Measurements from ENCODE around the gene MED13L.
"Not testable (repeated sequence)": the region's sequence is repeated elsewhere in the genome, so short reads cannot be mapped to it uniquely, and the experiment has no call there.

MED13L gene

DNA sequence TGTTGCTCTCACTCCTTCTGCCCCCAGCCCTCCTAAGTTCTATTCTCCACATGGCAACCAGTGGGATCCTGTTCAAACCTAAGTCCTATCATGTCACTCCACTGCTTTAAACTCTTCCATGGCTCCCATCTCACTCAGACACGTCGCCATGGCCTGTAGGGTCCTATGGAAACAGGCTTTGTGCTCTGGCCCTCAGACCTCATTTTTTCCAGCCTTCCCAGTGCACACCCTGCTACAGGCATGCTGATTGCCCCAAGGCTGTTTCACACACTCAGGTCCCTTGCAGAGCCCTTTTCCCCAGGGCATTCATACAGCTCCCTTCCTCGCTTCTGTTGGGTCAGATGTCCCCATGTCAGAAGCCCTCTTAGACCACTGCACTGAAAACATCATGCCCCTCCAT is 11.2 kb upstream of the MED13L start:
- H3K27me3 ChIP-seq (replicated peaks in 2 of 5; ENCODE audit: control insufficient read depth in 4 of 5, insufficient read depth in 5 of 5, low read length in 4 of 5): no peaks in the 10 kb centered on the region
- no peak overlapping the region for H3K27ac ChIP-seq (ENCODE audit: insufficient read depth in 1 of 2, low read depth in 1 of 2, low read length in 2 of 2, poor library complexity in 1 of 2, severe bottlenecking in 2 of 2)
- CTCF ChIA-PET: interaction anchor here (0.7 kb wide), 1 partner anchor 277 kb away, joined by 3 read pairs; no protein-coding TSS in a partner anchor
- peaks cover 0 to 7% (median 2%) of the 10 kb centered on the region in 4 experiments for H3K4me1 ChIP-seq (ENCODE audit: control extremely low read depth in 1 of 4, control insufficient read depth in 4 of 4, insufficient read depth in 4 of 4, low read length in 3 of 4)
- H3K36me3 ChIP-seq (ENCODE audit: control insufficient read depth in 4 of 4, insufficient read depth in 4 of 4, low read length in 3 of 4): no peaks in the 10 kb centered on the region
- POLR2A ChIA-PET: no interaction called here
- H3K4me3 ChIP-seq (ENCODE audit: control insufficient read depth in 1 of 7, extremely low read depth in 1 of 7, insufficient read depth in 4 of 7, low read depth in 2 of 7, low read length in 6 of 7): no peak overlapping the region
- no peaks in the 10 kb centered on the region for H3K9me3 ChIP-seq (ENCODE audit: control extremely low read depth in 1 of 5, control insufficient read depth in 4 of 5, insufficient read depth in 2 of 5, low read depth in 1 of 5, low read length in 4 of 5)
- WGBS (ENCODE audit: insufficient coverage): 91% methylated on average over 3 of the region's 3 CpGs
- no peak for DNase-seq

DNA sequence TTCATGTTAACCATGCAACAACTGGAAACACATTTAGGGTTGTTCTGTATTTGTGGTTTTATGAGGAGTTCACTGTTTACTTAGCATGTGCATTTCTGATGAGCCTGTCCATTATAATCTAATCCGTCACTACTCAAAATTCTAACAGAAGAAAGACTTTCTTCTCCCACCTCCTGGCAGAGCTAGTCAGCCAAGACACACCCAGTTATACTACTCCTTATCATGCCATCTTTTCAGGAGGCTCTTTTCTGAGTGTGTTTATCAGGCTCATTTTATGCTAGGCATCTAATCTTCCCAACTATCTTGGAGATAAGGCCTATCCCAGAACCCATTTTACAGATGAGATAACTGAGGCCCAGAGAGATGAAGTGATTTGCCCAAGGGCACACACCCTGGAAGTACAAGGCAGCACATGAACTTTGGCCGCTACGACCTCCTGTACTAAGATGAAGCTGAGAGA is 10.4 kb upstream of the MED13L start:
- H3K27ac ChIP-seq (ENCODE audit: insufficient read depth in 1 of 2, low read depth in 1 of 2, low read length in 2 of 2, poor library complexity in 1 of 2, severe bottlenecking in 2 of 2): no peak overlapping the region
- no peaks in the 10 kb centered on the region for H3K36me3 ChIP-seq (ENCODE audit: control insufficient read depth in 4 of 4, insufficient read depth in 4 of 4, low read length in 3 of 4)
- peaks cover 3 to 15% (median 5%) of the 10 kb centered on the region in 4 experiments for H3K4me1 ChIP-seq (ENCODE audit: control extremely low read depth in 1 of 4, control insufficient read depth in 4 of 4, insufficient read depth in 4 of 4, low read length in 3 of 4)
- H3K4me3 ChIP-seq (ENCODE audit: control insufficient read depth in 1 of 7, extremely low read depth in 1 of 7, insufficient read depth in 4 of 7, low read depth in 2 of 7, low read length in 6 of 7): no peak overlapping the region
- CTCF ChIA-PET: no interaction called here
- no peaks in the 10 kb centered on the region for H3K9me3 ChIP-seq (ENCODE audit: control extremely low read depth in 1 of 5, control insufficient read depth in 4 of 5, insufficient read depth in 2 of 5, low read depth in 1 of 5, low read length in 4 of 5)
- 78% methylated on average over 3 of the region's 3 CpGs for WGBS (ENCODE audit: insufficient coverage)
- POLR2A ChIA-PET: no interaction called here
- H3K27me3 ChIP-seq (replicated peaks in 2 of 5; ENCODE audit: control insufficient read depth in 4 of 5, insufficient read depth in 5 of 5, low read length in 4 of 5): no peaks in the 10 kb centered on the region
- DNase-seq: peak in 2 of 3 donors; percentile 38 to 48

DNA sequence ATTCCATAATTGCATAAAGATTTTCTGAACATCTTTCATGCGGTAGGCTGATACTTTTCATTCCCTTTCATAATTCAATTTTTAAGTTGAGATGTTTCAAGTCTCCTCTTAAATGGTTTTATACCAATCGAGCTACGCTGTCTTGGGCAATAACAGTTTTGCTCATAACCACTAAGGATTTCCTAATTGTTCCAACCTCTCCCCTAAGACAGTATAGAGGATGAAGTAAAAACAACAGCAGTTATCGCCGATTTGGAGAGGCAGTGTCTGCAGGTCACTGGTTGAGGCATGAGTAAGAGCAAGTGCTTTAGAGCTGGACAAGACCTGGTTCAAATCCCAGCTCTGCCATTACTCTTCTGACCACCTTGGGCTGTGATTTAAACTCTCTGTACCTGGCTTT is 6.9 kb upstream of the MED13L start:
- Histone ChIP-seq H3K27ac (ENCODE audit: insufficient read depth in 1 of 2, low read depth in 1 of 2, low read length in 2 of 2, poor library complexity in 1 of 2, severe bottlenecking in 2 of 2) (no peak overlapping the region), H3K4me1 (ENCODE audit: control extremely low read depth in 1 of 4, control insufficient read depth in 4 of 4, insufficient read depth in 4 of 4, low read length in 3 of 4) (peaks cover 9 to 24% (median 14%) of the 10 kb centered on the region in 4 experiments), H3K27me3 (replicated peaks in 2 of 5; ENCODE audit: control insufficient read depth in 4 of 5, insufficient read depth in 5 of 5, low read length in 4 of 5) (no peaks in the 10 kb centered on the region), H3K4me3 (ENCODE audit: control insufficient read depth in 1 of 7, extremely low read depth in 1 of 7, insufficient read depth in 4 of 7, low read depth in 2 of 7, low read length in 6 of 7) (no peak overlapping the region), H3K36me3 (ENCODE audit: control insufficient read depth in 4 of 4, insufficient read depth in 4 of 4, low read length in 3 of 4) (no peaks in the 10 kb centered on the region), H3K9me3 (ENCODE audit: control extremely low read depth in 1 of 5, control insufficient read depth in 4 of 5, insufficient read depth in 2 of 5, low read depth in 1 of 5, low read length in 4 of 5) (no peaks in the 10 kb centered on the region)
- ChIA-PET POLR2A (no interaction called here), CTCF (interaction anchor here (1.1 kb wide), 1 partner anchor 68 kb away, joined by 3 read pairs; no protein-coding TSS in a partner anchor)
- no CpG with 5 or more reads among the region's 5 CpGs for WGBS (ENCODE audit: insufficient coverage)
- DNase-seq: peak in 2 of 3 donors; percentile 49 to 54

DNA sequence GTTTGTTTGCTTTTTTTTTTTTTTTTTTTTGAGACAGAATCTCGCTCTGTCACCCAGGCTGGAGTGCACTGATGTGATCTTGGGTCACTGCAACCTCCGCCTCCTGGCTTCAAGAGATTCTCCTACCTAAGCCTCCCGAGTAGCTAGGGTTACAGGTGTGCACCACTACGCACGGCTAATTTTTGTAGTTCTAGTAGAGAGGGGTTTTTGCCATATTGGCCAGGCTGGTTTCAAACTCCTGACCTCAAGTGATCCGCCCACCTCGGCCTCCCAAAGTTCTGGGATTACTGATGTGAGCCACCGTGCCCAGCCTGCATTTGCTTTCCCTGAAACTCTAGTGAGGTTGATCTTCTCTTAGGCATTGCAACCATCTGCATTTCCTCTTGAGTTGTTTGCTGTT is 6.4 kb upstream of the MED13L start:
- H3K4me3 ChIP-seq (ENCODE audit: control insufficient read depth in 1 of 7, extremely low read depth in 1 of 7, insufficient read depth in 4 of 7, low read depth in 2 of 7, low read length in 6 of 7); H3K27me3 ChIP-seq (replicated peaks in 2 of 5; ENCODE audit: control insufficient read depth in 4 of 5, insufficient read depth in 5 of 5, low read length in 4 of 5); H3K36me3 ChIP-seq (ENCODE audit: control insufficient read depth in 4 of 4, insufficient read depth in 4 of 4, low read length in 3 of 4); DNase-seq; H3K9me3 ChIP-seq (ENCODE audit: control extremely low read depth in 1 of 5, control insufficient read depth in 4 of 5, insufficient read depth in 2 of 5, low read depth in 1 of 5, low read length in 4 of 5); H3K27ac ChIP-seq (ENCODE audit: insufficient read depth in 1 of 2, low read depth in 1 of 2, low read length in 2 of 2, poor library complexity in 1 of 2, severe bottlenecking in 2 of 2); POLR2A ChIA-PET: not testable (repeated sequence)
- 89% methylated on average over 6 of the region's 8 CpGs for WGBS (ENCODE audit: insufficient coverage)
- CTCF ChIA-PET: interaction anchor here (1.1 kb wide), 1 partner anchor 69 kb away, joined by 3 read pairs; no protein-coding TSS in a partner anchor
- H3K4me1 ChIP-seq (ENCODE audit: control extremely low read depth in 1 of 4, control insufficient read depth in 4 of 4, insufficient read depth in 4 of 4, low read length in 3 of 4): peaks cover 12 to 28% (median 15%) of the 10 kb centered on the region in 4 experiments

DNA sequence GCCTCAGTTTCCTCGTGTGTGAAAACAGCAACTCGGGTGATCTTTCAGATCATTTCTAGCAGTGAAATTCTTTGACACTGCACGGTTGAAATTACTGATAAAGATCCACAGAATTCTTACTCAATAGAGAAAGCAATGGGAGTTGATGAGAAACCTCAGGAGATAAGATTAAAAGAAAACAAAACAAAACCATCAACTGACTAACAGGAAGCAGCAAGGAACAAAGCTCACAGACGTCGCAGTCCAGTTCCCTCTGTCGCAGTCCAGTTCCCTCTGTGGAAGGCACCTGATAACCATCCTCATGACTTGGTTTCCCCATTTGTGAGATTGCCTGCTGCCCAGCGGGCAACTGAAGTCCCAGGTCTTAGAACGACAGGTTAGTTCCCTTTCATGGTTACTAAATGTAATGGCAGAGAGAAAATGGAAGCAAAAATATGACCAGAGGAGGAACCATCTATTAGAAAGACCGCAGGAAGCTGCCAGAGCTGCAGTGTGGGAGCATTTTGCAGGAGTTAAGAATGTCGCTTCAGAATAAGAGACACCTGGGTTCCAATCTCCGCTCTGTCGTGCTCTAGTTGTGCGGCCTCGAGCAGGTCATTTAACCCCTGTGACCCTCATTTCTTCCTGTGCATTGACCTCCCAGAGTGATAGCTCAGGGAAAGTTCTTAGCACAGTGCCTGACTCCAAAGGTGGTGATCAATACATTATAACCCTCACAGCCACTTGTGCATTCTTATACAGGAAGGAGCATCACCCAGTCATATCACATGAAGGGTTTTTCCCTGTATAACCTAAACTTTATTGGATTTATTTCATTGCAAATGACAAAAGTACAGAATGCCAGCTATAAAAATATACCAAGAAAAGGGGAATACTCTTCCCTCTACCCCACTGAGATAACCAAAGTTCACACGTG is 5.1 kb upstream of the MED13L start:
- DNase-seq: peak in 2 of 3 donors; percentile 28 to 42
- POLR2A ChIA-PET: no interaction called here
- Histone ChIP-seq H3K36me3 (ENCODE audit: control insufficient read depth in 4 of 4, insufficient read depth in 4 of 4, low read length in 3 of 4) (no peaks in the 10 kb centered on the region), H3K4me3 (ENCODE audit: control insufficient read depth in 1 of 7, extremely low read depth in 1 of 7, insufficient read depth in 4 of 7, low read depth in 2 of 7, low read length in 6 of 7) (peak overlapping the region in 5 of 7 experiments; percentile 32 to 75 (median 36)), H3K4me1 (ENCODE audit: control extremely low read depth in 1 of 4, control insufficient read depth in 4 of 4, insufficient read depth in 4 of 4, low read length in 3 of 4) (peaks cover 16 to 40% (median 25%) of the 10 kb centered on the region in 4 experiments), H3K27me3 (replicated peaks in 2 of 5; ENCODE audit: control insufficient read depth in 4 of 5, insufficient read depth in 5 of 5, low read length in 4 of 5) (no peaks in the 10 kb centered on the region), H3K9me3 (ENCODE audit: control extremely low read depth in 1 of 5, control insufficient read depth in 4 of 5, insufficient read depth in 2 of 5, low read depth in 1 of 5, low read length in 4 of 5) (no peaks in the 10 kb centered on the region), H3K27ac (ENCODE audit: insufficient read depth in 1 of 2, low read depth in 1 of 2, low read length in 2 of 2, poor library complexity in 1 of 2, severe bottlenecking in 2 of 2) (peak overlapping the region in 1 of 2 experiments; percentile 56)
- CTCF ChIA-PET: interaction anchor here (0.7 to 1.7 kb wide), 4 partner anchors 10 to 35 kb away, joined by 3 to 5 read pairs (median 4); no protein-coding TSS in a partner anchor
- WGBS (ENCODE audit: insufficient coverage): 46% methylated on average over 12 of the region's 15 CpGs

DNA sequence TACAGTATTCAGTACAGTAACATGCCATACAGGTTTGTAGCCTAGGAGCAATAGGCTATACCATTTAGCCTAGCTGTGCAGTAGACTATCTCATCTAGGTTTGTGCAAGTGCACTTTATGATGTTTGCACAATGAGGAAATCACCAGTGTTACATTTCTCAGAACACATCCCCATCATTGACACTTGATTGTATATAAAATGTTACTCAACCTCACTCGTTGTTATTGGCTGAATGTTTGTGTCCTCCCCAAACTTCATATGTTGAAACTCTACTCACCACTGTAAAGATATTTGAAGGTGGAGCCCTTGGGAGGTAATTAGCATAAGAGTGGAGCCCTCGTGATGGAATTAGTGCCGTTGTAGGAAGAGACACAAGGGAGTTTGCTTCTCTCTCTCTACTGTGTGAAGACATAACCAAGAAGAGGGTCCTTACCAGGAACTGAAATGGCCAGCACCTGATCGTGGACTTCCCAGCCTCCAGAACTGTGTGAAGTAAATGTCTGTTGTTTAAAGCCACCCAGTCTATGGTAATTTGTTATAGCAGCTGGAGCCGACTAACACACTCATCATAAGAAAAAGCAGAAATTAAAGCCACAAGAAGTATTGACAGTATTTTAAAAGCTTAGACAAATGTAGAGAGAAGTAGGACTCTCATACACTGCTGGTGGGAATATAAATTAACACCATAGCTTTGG is 3.2 kb upstream of the MED13L start:
- no peaks in the 10 kb centered on the region for H3K27me3 ChIP-seq (replicated peaks in 2 of 5; ENCODE audit: control insufficient read depth in 4 of 5, insufficient read depth in 5 of 5, low read length in 4 of 5)
- WGBS (ENCODE audit: insufficient coverage): 93% methylated on average over 2 of the region's 5 CpGs
- POLR2A ChIA-PET: interaction anchor here (0.5 kb wide), 1 partner anchor 83 kb away, joined by 3 read pairs; no protein-coding TSS in a partner anchor
- no peak overlapping the region for H3K4me3 ChIP-seq (ENCODE audit: control insufficient read depth in 1 of 7, extremely low read depth in 1 of 7, insufficient read depth in 4 of 7, low read depth in 2 of 7, low read length in 6 of 7)
- H3K27ac ChIP-seq (ENCODE audit: insufficient read depth in 1 of 2, low read depth in 1 of 2, low read length in 2 of 2, poor library complexity in 1 of 2, severe bottlenecking in 2 of 2): no peak overlapping the region
- DNase-seq: no peak
- CTCF ChIA-PET: interaction anchor here (0.8 to 1.0 kb wide), 3 partner anchors 77 to 141 kb away, joined by 3 read pairs; no protein-coding TSS in a partner anchor
- peaks cover 16 to 41% (median 25%) of the 10 kb centered on the region in 4 experiments for H3K4me1 ChIP-seq (ENCODE audit: control extremely low read depth in 1 of 4, control insufficient read depth in 4 of 4, insufficient read depth in 4 of 4, low read length in 3 of 4)
- H3K36me3 ChIP-seq (ENCODE audit: control insufficient read depth in 4 of 4, insufficient read depth in 4 of 4, low read length in 3 of 4): no peaks in the 10 kb centered on the region
- no peaks in the 10 kb centered on the region for H3K9me3 ChIP-seq (ENCODE audit: control extremely low read depth in 1 of 5, control insufficient read depth in 4 of 5, insufficient read depth in 2 of 5, low read depth in 1 of 5, low read length in 4 of 5)

All from common myeloid progenitor, CD34-positive (primary cell).